Neural progenitor cell (in vitro differentiated cells): ENCODE data around the gene OR9G1.

Experiments
- CTCF ChIP-seq: fragments of 200-600 bp; sonication (generic); IDR thresholded peaks from 2 replicates; pipeline ENCODE4 v1.5.1; 2017; ENCODE audit warnings: antibody characterized with exemption, mild to moderate bottlenecking
- EZH2 ChIP-seq: fragments of 200-600 bp; sonication (generic); IDR thresholded peaks from 2 replicates; pipeline ENCODE4 v1.6.1; 2017; ENCODE audit warnings: antibody characterized with exemption, mild to moderate bottlenecking, moderate library complexity
- EZH2phosphoT487 ChIP-seq: fragments of 200-600 bp; sonication (generic); IDR thresholded peaks from 2 replicates; pipeline ENCODE4 v1.6.1; 2017; ENCODE audit warnings: antibody characterized with exemption

- TF ChIP-seq CTCF, result no peak
- no peak for TF ChIP-seq EZH2phosphoT487
- no peak for TF ChIP-seq EZH2
Measured at GRCh38 chr11:56700914-56701485, 2.1 kb downstream of the OR9G1 start.
